LNCAP (cell line): ENCODE data around the gene TSEN54.

ENCODE experiments used
- TF ChIP-seq, protein P1 (sequence below): fragments of 450-650 bp; IDR thresholded peaks from 2 replicates; pipeline ENCODE4 v1.5.1; 2017; ENCODE audit warnings: mild to moderate bottlenecking

Gene TSEN54

DNA sequence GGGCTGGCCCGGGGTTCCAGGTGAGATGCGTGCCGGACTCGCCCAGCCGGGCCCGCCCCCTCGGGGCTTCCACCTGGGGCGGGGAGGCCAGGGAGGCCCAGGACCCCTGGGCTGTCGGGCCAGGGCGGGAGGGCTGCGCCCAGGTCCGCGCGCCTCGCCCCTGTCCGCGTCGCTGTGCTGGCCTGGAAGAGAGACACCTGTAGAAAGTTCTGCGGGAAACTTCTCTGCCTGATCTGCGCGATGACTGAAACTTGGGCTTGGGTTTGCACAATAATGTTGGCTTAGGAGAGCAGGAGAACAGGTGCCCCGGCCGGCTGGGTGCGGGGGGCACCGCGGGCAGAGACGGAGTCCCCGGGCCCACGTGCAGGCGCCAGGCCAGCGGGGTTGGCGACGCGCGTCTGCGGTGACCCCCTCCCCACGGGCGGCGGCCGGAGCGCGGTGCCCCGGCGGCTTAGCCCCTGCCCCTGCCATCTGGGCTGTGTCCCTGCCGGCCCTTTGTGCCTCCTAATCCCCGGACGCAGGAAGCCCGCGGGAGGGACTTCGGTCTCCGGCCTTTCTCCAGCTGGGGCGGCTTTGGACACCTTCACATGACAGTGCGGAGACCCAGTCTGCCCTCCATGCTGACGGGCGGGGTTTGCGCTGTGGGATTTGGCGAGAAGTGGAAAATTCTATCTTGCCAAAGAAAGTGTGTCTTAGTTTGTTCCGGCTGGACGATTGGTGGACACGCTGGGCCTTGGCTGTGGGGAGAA is 9.7 kb downstream of the TSEN54 start:
- TF ChIP-seq, protein P1, sequence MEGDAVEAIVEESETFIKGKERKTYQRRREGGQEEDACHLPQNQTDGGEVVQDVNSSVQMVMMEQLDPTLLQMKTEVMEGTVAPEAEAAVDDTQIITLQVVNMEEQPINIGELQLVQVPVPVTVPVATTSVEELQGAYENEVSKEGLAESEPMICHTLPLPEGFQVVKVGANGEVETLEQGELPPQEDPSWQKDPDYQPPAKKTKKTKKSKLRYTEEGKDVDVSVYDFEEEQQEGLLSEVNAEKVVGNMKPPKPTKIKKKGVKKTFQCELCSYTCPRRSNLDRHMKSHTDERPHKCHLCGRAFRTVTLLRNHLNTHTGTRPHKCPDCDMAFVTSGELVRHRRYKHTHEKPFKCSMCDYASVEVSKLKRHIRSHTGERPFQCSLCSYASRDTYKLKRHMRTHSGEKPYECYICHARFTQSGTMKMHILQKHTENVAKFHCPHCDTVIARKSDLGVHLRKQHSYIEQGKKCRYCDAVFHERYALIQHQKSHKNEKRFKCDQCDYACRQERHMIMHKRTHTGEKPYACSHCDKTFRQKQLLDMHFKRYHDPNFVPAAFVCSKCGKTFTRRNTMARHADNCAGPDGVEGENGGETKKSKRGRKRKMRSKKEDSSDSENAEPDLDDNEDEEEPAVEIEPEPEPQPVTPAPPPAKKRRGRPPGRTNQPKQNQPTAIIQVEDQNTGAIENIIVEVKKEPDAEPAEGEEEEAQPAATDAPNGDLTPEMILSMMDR = no peak

- TF ChIP-seq, protein P1 = no peak
Observed at GRCh38 chr17:75526555-75527270, 10.4 kb downstream of the TSEN54 start.

GRCh38 chr17:75530837-75531720 is 14.8 kb downstream of the TSEN54 start:
- TF ChIP-seq, protein P1 = no peak

GRCh38 chr17:75531721-75532072 is 15.4 kb downstream of the TSEN54 start:
- TF ChIP-seq, protein P1 = no peak

DNA sequence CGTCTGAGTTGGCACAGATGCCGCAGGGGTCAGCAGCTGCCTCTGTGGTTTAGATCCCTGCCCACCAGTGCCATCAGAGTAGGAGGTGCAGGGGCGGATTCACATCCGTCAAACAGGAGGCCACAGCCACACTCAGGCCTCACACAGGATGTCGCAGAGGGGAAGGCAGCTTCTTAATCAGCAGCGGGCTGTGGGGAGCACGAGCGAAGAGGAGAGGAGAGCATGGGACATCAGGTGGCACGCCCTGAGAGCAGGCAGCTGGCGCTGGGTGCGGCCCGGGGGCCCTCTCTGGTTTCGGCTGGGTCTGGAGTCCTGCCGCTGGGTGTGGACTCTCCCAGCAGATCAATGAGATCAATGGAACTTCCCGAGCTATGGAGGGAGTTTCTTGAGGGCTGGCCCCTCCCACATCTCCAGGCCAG is 18.8 kb downstream of the TSEN54 start:
- TF ChIP-seq, protein P1 = no peak

GRCh38 chr17:75535871-75536270 is 19.5 kb downstream of the TSEN54 start:
- TF ChIP-seq, protein P1 = no peak

DNA sequence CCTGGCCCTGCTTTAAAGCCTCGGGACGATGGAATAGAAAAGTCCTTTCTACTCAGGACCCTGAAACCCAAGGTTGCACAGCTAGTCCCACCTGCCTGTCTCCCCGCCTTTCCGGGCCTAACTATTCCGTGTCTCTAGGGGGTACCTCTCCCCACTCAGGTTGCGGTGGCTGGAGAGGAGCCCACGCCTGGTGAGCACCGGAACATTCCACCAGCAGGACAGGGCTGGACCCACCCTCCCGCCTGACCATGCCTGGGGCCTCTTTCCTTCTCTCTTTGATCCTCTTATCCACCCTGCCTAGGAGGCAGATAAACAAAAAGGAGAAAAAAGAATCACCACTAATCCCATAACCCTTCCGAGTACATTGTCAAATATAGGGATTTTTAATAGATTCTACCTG is 20.0 kb downstream of the TSEN54 start:
- TF ChIP-seq, protein P1 = no peak
